BLaER1 treated with 17β-estradiol and CSF1 and Interleukin-3, amounts not matched to agents 10 nM and 100 nM (cell line): ENCODE data around the gene GAMT.

Experiments
- H3K27ac ChIP-seq, 11 experiments: shearing (Covaris generic); formaldehyde crosslinking; 2 replicates each; pipeline ENCODE4 v1.8.1; 2022
- H3K27me3 ChIP-seq, 11 experiments: shearing (Covaris generic); formaldehyde crosslinking; 2 replicates each; pipeline ENCODE4 v1.8.1; 2022
- H3K36me3 ChIP-seq, 11 experiments: shearing (Covaris generic); formaldehyde crosslinking; 2 replicates each; pipeline ENCODE4 v1.8.1; 2022
- H3K4me1 ChIP-seq, 10 experiments: shearing (Covaris generic); formaldehyde crosslinking; 2 replicates each; pipeline ENCODE4 v1.8.1; 2022
- H3K4me2 ChIP-seq, 11 experiments: shearing (Covaris generic); formaldehyde crosslinking; 2 replicates each; pipeline ENCODE4 v1.8.1; 2022
- H3K4me3 ChIP-seq, 10 experiments: shearing (Covaris generic); formaldehyde crosslinking; 2 replicates each; pipeline ENCODE4 v1.8.1; 2022
- H3K9ac ChIP-seq, 11 experiments: shearing (Covaris generic); formaldehyde crosslinking; 2 replicates each; pipeline ENCODE4 v1.8.1; 2022
- H3K9me3 ChIP-seq, 11 experiments: shearing (Covaris generic); formaldehyde crosslinking; replicated peaks in 1 of 11; 2 replicates each; pipeline ENCODE4 v1.8.1; 2022
- H4K20me1 ChIP-seq, 11 experiments: shearing (Covaris generic); formaldehyde crosslinking; 2 replicates each; pipeline ENCODE4 v1.8.1; 2022
- Cebpa-rat ChIP-seq, 11 experiments: shearing (Covaris generic); IDR thresholded peaks; 2 replicates each; pipeline ENCODE4 v1.8.1; 2022

The GAMT gene

DNA sequence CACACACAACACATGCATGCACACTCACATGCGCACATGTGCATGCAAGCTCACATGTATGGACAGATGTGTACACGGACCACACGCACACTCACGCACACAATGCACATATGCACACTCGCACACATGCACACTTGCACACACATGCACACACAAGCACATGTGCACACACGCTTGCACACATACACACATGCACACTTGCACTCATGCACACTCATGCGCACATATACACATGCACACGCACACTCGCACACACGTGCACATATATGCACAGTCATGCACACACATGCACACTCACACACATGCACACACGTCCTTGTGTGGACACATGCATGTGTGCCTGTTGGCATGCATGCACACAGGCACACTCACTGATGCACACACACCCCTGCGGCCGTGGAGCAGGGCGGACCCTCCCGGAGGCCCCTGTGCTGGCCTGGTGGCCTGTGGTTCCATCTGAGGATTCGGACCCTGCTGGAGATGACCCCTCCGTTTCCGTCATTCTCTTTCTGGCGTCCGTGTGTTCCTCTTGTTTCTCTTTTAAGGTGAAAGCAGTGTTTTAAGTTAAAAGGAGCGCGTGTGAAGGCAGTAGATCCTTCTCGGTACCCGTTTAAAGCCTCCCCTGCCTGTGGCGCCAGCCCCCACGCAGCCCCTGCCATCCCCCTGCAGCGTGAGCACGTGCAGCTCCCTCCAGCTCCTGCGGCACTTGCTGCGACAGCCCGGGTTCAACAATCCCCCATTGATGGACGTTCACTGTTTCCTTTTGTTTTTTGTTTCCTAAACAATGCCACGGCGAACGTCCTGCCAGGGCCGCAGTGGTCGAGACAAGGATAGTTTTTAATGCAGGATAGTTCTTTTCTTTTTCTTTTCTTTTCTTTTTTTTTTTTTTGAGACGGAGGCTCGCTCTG, 12.1 kb downstream of the GAMT start:
- Histone ChIP-seq H3K4me3 (no peak overlapping the region), H3K9ac (no peak overlapping the region), H3K27me3 (no peaks in the 10 kb centered on the region), H3K4me2 (no peak overlapping the region), H3K9me3 (no peaks in the 10 kb centered on the region), H3K4me1 (peaks cover 16 to 29% (median 24%) of the 10 kb centered on the region in 10 experiments), H3K36me3 (peaks cover 55 to 84% (median 80%) of the 10 kb centered on the region in 11 experiments), H3K27ac (no peak overlapping the region), H4K20me1 (peaks cover 17 to 78% (median 42%) of the 10 kb centered on the region in 11 experiments; a peak in 18 of 22 replicates)
- no peak for TF ChIP-seq Cebpa-rat (IDR thresholded peaks at IDR 0.05)

DNA sequence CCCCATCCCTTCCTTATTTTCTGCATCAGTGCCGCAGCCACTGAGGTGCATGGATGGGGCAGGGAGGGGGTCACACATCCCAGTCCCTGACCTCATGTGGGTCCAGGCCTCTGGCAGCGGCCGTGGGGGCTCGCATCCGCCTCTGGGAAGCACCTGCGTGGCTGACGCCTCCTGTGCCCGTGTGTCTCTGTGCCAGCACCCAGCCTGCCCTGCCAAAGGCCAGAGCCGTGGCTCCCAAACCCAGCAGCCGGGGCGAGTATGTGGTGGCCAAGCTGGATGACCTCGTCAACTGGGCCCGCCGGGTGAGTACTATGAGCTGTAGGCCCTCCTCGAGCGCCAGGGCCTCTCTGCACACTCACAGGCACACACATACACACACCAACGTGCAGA, 12.7 kb downstream of the GAMT start:
- Histone ChIP-seq H3K27ac (no peak overlapping the region), H3K4me3 (no peak overlapping the region), H3K4me1 (peaks cover 16 to 29% (median 24%) of the 10 kb centered on the region in 10 experiments), H4K20me1 (peaks cover 20 to 71% (median 37%) of the 10 kb centered on the region in 11 experiments; a peak in 18 of 22 replicates), H3K4me2 (no peak overlapping the region), H3K27me3 (no peaks in the 10 kb centered on the region), H3K9ac (no peak overlapping the region), H3K36me3 (peaks cover 55 to 77% (median 74%) of the 10 kb centered on the region in 11 experiments), H3K9me3 (no peaks in the 10 kb centered on the region)
- no peak for TF ChIP-seq Cebpa-rat (IDR thresholded peaks at IDR 0.05)

DNA sequence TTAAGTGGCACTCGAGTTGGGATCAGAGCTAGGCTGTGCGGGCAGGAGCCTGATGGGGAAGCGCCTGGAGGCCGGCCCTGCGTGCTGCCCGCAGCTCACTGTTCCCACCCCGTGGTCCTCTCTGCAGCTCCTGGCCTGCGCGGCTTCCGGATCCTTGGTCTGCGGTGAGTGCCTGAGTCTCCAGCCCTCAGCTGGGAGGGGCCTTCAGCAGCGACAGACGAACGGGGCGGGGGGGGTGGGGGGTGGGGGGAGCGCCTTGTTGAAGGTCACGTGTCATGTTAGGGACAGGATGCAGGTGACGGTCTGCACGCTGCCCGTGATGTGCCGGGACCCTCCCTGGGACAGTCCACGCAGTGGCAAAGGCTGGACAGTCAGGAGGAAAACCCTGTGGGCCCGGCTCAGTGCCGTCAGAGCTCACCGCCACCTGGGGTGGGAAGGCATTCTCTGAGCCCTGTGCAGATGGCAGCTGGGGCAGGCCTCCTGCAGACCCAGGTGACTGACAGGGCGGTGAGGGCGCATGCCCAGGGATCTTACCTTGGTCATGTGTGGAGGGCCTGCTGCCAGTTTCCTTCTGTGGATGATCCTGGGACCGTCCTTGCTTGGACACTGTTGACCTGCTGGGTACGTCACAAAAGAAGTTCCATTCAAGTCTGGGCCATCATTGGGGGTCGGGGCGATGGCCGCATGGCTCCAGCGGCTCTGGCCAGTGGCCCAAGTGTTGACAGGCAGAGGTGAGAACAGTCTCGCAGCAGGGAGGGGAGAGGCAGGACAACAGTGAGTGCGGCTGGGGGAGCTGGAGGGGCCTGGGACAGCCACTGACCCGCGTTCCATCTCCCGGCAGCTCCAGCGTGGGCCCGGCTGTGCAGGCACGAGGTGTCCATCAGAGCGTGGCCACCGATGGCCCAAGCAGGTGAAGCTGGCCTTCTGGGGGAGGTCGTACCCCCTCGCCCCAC, 13.4 kb downstream of the GAMT start:
- Histone ChIP-seq H3K27ac (no peak overlapping the region), H3K9me3 (no peaks in the 10 kb centered on the region), H3K4me3 (no peak overlapping the region), H3K9ac (0 out of 22 replicates have a peak overlapping the region, but pooled peaks of 1 of the 11 experiments have one; percentile 18), H3K4me2 (no peak overlapping the region), H3K36me3 (peaks cover 49 to 71% (median 68%) of the 10 kb centered on the region in 11 experiments), H4K20me1 (peaks cover 20 to 68% (median 36%) of the 10 kb centered on the region in 11 experiments; a peak in 18 of 22 replicates), H3K4me1 (peaks cover 16 to 30% (median 24%) of the 10 kb centered on the region in 10 experiments), H3K27me3 (no peaks in the 10 kb centered on the region)
- TF ChIP-seq Cebpa-rat (IDR thresholded peaks at IDR 0.05): no peak

DNA sequence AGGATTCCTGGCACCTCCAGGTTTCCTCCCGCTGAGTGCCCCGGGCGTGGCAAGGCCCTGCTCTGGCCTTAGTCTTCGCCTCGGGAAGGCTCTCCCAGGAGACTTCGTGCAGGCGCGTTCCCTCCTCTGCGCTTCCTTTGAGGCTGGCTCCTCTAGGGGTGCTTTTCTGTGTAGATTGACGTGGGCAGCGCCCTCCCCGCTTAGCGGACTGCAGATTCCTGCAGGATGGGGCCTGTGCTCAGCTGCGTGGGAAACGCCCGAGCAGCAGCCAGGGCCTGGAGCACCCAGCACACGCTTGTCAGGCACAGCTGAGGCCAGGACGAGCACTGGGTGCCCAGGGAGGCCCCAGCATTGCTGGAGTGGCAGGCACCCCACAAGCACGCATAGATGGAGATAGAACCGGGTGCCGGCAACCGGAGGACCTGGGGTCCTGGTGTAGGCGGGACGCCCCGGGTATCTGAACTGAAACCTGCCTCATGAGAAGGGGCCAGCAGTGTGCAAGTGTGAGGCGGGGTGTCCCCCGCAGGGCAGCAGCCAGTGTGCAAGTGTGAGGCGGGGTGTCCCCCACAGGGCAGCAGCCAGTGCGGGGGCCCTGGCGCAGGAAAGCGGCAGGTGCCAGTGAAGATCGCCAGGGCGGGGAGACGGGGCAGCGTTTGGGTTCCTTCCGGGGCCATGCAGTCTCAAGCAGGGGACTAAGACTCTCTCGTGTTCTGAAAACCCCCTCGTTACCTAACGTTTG, 14.2 kb downstream of the GAMT start:
- H3K9ac ChIP-seq: peak overlapping the region in 7 of 11 experiments; percentile 18 to 94 (median 42); a peak in 6 of 22 replicates
- peaks cover 20 to 66% (median 36%) of the 10 kb centered on the region in 11 experiments; a peak in 18 of 22 replicates for H4K20me1 ChIP-seq
- peak overlapping the region in 2 of 11 experiments; percentile 15 to 28; a peak in 2 of 22 replicates for H3K4me2 ChIP-seq
- H3K9me3 ChIP-seq: no peaks in the 10 kb centered on the region
- H3K27me3 ChIP-seq: no peaks in the 10 kb centered on the region
- peaks cover 16 to 34% (median 24%) of the 10 kb centered on the region in 10 experiments for H3K4me1 ChIP-seq
- H3K36me3 ChIP-seq: peaks cover 41 to 62% (median 60%) of the 10 kb centered on the region in 11 experiments
- TF ChIP-seq Cebpa-rat (IDR thresholded peaks at IDR 0.05): no peak
- H3K4me3 ChIP-seq: no peak overlapping the region
- H3K27ac ChIP-seq: no peak overlapping the region

DNA sequence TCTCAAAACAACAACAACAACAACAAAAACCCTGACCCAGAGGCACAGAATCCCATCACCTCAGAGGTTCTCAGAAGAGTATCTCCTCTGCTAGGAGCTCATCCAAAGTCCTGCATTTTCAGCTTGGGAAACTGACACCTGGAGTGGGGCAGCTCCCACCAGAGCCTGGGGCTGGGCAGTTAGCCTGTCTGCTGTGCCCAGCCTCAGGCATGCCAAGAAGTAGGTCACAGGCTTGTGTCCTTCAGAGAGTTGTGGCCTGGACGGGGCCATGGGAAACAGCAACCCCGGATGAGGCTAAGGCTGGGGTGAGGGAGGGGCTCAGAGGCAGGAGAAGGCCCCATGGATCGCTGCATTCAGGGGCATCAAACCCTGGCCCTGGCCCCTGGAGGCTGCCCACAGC, 15.5 kb downstream of the GAMT start:
- TF ChIP-seq Cebpa-rat (IDR thresholded peaks at IDR 0.05): no peak
- peak overlapping the region in 2 of 11 experiments; percentile 0 to 17; a peak in 2 of 22 replicates for H3K27ac ChIP-seq
- H3K27me3 ChIP-seq: no peaks in the 10 kb centered on the region
- H3K9me3 ChIP-seq: no peaks in the 10 kb centered on the region
- peaks cover 20 to 64% (median 36%) of the 10 kb centered on the region in 11 experiments; a peak in 18 of 22 replicates for H4K20me1 ChIP-seq
- H3K9ac ChIP-seq: peak overlapping the region in 10 of 11 experiments; percentile 7 to 96 (median 51); a peak in 15 of 22 replicates
- no peak overlapping the region for H3K4me3 ChIP-seq
- peaks cover 16 to 34% (median 24%) of the 10 kb centered on the region in 10 experiments for H3K4me1 ChIP-seq
- peaks cover 32 to 49% (median 47%) of the 10 kb centered on the region in 11 experiments for H3K36me3 ChIP-seq
- peak overlapping the region in 9 of 11 experiments; percentile 5 to 99 (median 94); a peak in 8 of 22 replicates for H3K4me2 ChIP-seq

DNA sequence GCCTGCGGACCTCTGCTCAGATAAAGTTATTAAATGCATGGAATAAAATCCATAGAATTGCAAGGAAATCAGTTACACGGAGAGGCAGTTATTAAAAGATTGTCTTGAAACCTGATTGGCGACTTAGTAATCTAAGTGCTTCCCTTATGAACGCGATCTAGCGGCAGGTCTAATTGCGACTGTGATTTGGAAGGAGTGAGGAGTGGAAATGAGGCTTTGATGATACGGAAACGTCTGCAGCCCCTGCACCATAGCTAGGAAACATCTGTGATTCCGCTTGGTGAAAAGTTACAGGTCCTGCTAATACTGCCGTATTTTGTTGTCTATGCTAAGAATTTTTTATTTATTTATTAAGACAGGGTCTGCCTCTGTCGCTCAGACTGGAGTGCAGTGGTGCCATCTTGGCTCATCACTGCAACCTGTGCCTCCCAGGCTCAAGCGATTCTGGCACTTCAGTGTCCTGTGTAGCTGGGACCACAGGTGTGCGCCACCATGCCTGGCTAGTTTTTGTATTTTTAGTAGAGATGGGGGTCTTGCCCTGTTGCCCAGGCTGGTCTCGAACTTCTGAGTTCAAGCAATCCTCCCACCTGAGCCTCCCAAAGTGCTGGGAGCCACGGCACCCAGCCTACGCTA, 16.7 kb downstream of the GAMT start:
- Histone ChIP-seq H3K4me2 (peak overlapping the region; percentile 92 to 99 (median 94)), H3K4me1 (peaks cover 19 to 43% (median 29%) of the 10 kb centered on the region in 10 experiments), H3K27ac (peak overlapping the region; percentile 82 to 95 (median 92); a peak in 21 of 22 replicates), H4K20me1 (peaks cover 20 to 60% (median 35%) of the 10 kb centered on the region in 11 experiments; a peak in 18 of 22 replicates), H3K27me3 (no peaks in the 10 kb centered on the region), H3K9ac (peak overlapping the region; percentile 89 to 96 (median 95)), H3K36me3 (peaks cover 22 to 37% (median 35%) of the 10 kb centered on the region in 11 experiments), H3K9me3 (no peaks in the 10 kb centered on the region), H3K4me3 (peak overlapping the region; percentile 90 to 100 (median 98))
- no peak for TF ChIP-seq Cebpa-rat (IDR thresholded peaks at IDR 0.05)

DNA sequence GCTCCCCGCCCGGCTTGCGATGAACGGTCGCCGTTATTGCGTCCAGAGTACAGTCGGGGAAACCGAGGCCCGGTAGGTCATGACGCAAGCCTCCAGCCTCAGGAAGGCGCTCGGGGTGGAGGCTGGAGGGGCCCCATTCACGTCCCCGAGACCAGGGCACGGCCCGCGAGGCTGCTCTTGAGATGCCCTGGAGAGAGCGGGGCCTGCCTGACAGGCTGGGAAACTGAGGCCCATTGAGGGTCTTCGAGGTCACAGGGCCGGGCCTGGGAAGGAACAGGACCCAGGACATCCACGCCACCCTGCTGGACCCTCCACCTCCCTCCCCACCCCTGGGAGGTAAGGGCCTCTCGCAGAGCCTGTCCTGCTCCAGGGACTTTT, 17.3 kb downstream of the GAMT start:
- H3K9ac ChIP-seq: peak overlapping the region; percentile 89 to 96 (median 95)
- H3K9me3 ChIP-seq: no peaks in the 10 kb centered on the region
- H3K36me3 ChIP-seq: peaks cover 17 to 32% (median 30%) of the 10 kb centered on the region in 11 experiments
- TF ChIP-seq Cebpa-rat (IDR thresholded peaks at IDR 0.05): no peak
- peak overlapping the region; percentile 92 to 99 (median 94) for H3K4me2 ChIP-seq
- peaks cover 19 to 43% (median 29%) of the 10 kb centered on the region in 10 experiments for H3K4me1 ChIP-seq
- H3K27ac ChIP-seq: peak overlapping the region; percentile 82 to 95 (median 92)
- peaks cover 16 to 60% (median 29%) of the 10 kb centered on the region in 11 experiments; a peak in 18 of 22 replicates for H4K20me1 ChIP-seq
- H3K4me3 ChIP-seq: peak overlapping the region; percentile 90 to 100 (median 98)
- H3K27me3 ChIP-seq: no peaks in the 10 kb centered on the region
